ENCODE data around the gene ZNF202.

GRCh38 chr11:123762422-123762821 lies 21.0 kb upstream of the ZNF202 start:
- TF ChIP-seq CTCF (IDR thresholded peaks at IDR 0.05; ENCODE audit: insufficient read depth, low read depth, low read length) (no peak), EZH2 (IDR thresholded peaks at IDR 0.05; ENCODE audit: insufficient read depth, low read length) (no peak)
